Colonic mucosa (tissue), 4 donors: Measurements from ENCODE around the gene GNB1. TPM values are rescaled to one million over a fixed set of nuclear protein-coding genes. Genes with fewer than 3 reads are reported as not detected.
"Not testable (repeated sequence)": the region's sequence is repeated elsewhere in the genome, so short reads cannot be mapped to it uniquely, and the experiment has no call there.

Experiments used
- DNase-seq: peaks from one replicate; pipeline ENCODE4 v3.0.0-alpha.2; 2020
- H3K27ac ChIP-seq: fragments of 200-600 bp; one replicate; pipeline ENCODE4 v1.8.0; 2021
- H3K27me3 ChIP-seq: fragments of 200-600 bp; one replicate; pipeline ENCODE4 v1.8.0; 2021
- H3K36me3 ChIP-seq: fragments of 200-600 bp; one replicate; pipeline ENCODE4 v1.8.0; 2021
- H3K4me1 ChIP-seq: fragments of 200-600 bp; one replicate; pipeline ENCODE4 v1.8.0; 2021; ENCODE audit warnings: mild to moderate bottlenecking
- H3K4me3 ChIP-seq: fragments of 200-600 bp; one replicate; pipeline ENCODE4 v1.8.0; 2021
- H3K9ac ChIP-seq, 2 donors: one replicate each; pipeline ENCODE4 v1.7.0; 2013; ENCODE audit warnings: control low read depth in 2 of 2, low read depth in 2 of 2, low read length in 2 of 2
- H3K9me3 ChIP-seq: fragments of 200-600 bp; one replicate; pipeline ENCODE4 v1.8.0; 2021
- CTCF ChIP-seq: fragments of 200-600 bp; IDR thresholded peaks from one replicate; pipeline ENCODE4 v1.8.0; 2022; ENCODE audit warnings: antibody characterized with exemption, mild to moderate bottlenecking
- intact Hi-C: fragments of 100-400 bp; cut with DNase I; formaldehyde crosslinking; loops from one replicate; pipeline ENCODE4 v1.14.1; 2022
- total RNA-seq, 2 donors: library from RNA; stranded (reverse); fragmentation: NEBNext Ultra II Directional in 1 of 2; extraction: Animal tissue kit (Norgen Biotek cat#: 25700) in 1 of 2; gene quantifications; one replicate each; pipeline ENCODE4 v1.2.1, GENCODE V29; 2021
- donor health status: healthy.
- donor health status: DM: no; HTN: no; CAD: no.
- donor health status: DM: no; HTN: no; CAD: no.

GNB1 gene
- total RNA-seq, 2 donors from 2014 or later = 281 to 367 TPM

GRCh38 chr1:1869469-1869868 is 21.4 kb downstream of the GNB1 start:
- H3K27me3 ChIP-seq = no peaks in the 10 kb centered on the region
- H3K36me3 ChIP-seq = no peaks in the 10 kb centered on the region
- intact Hi-C loops = no loop called here
- no peak for TF ChIP-seq CTCF
- peaks cover 9% of the 10 kb centered on the region for H3K4me1 ChIP-seq
- no peaks in the 10 kb centered on the region for H3K9me3 ChIP-seq
- no peak overlapping the region for H3K9ac ChIP-seq
- no peak for DNase-seq
- no peak overlapping the region for H3K4me3 ChIP-seq
- H3K27ac ChIP-seq = no peak overlapping the region

GRCh38 chr1:1867164-1867563 is 23.7 kb downstream of the GNB1 start:
- Histone ChIP-seq H3K4me3 (no peak overlapping the region), H3K4me1 (no peaks in the 10 kb centered on the region), H3K27me3 (no peaks in the 10 kb centered on the region)

GRCh38 chr1:1862905-1863547 is 27.9 kb downstream of the GNB1 start:
- Histone ChIP-seq H3K27ac (no peak overlapping the region), H3K9ac (no peak overlapping the region), H3K4me1 (peaks cover 20% of the 10 kb centered on the region), H3K27me3 (no peaks in the 10 kb centered on the region), H3K9me3 (no peaks in the 10 kb centered on the region), H3K36me3 (no peaks in the 10 kb centered on the region), H3K4me3 (no peak overlapping the region)
- no peak for DNase-seq
- intact Hi-C loops = no loop called here
- no peak for TF ChIP-seq CTCF

More at GRCh38 chr1:1867164-1867563, 23.7 kb downstream of the GNB1 start:
- H3K9me3 ChIP-seq = no peaks in the 10 kb centered on the region
- no peak for TF ChIP-seq CTCF
- H3K9ac ChIP-seq = no peak overlapping the region
- H3K27ac ChIP-seq = no peak overlapping the region
- H3K36me3 ChIP-seq = no peaks in the 10 kb centered on the region
- intact Hi-C loops = no loop called here
- DNase-seq = no peak

- not testable (repeated sequence) for H3K9ac ChIP-seq
These were observed 29.1 kb downstream of the GNB1 start for GRCh38 chr1:1861761-1862310.

GRCh38 chr1:1861339-1861730 is 29.6 kb downstream of the GNB1 start:
- no peak for TF ChIP-seq CTCF
- Histone ChIP-seq H3K27ac (no peak overlapping the region), H3K27me3 (no peaks in the 10 kb centered on the region), H3K4me1 (peaks cover 20% of the 10 kb centered on the region), H3K36me3 (no peaks in the 10 kb centered on the region), H3K9me3 (no peaks in the 10 kb centered on the region), H3K4me3 (no peak overlapping the region), H3K9ac (no peak overlapping the region)
- intact Hi-C loops = no loop called here
- no peak for DNase-seq

More at GRCh38 chr1:1861761-1862310, 29.1 kb downstream of the GNB1 start:
- H3K4me3 ChIP-seq, H3K27me3 ChIP-seq, intact Hi-C loops, H3K9me3 ChIP-seq, H3K36me3 ChIP-seq, H3K27ac ChIP-seq, DNase-seq: not testable (repeated sequence)
- H3K4me1 ChIP-seq = peaks cover 20% of the 10 kb centered on the region

GRCh38 chr1:1859970-1860697 is 30.8 kb downstream of the GNB1 start:
- H3K36me3 ChIP-seq, DNase-seq, H3K4me3 ChIP-seq, H3K9ac ChIP-seq, H3K27me3 ChIP-seq, H3K9me3 ChIP-seq: not testable (repeated sequence)
- H3K4me1 ChIP-seq = peaks cover 20% of the 10 kb centered on the region
- H3K27ac ChIP-seq = peak overlapping the region; percentile 83
- intact Hi-C loops = loop anchor here (10.0 kb wide), 1 partner anchor 45 kb away; no protein-coding TSS in a partner anchor
